Activated CD4-positive, alpha-beta T cell treated with anti-CD3 and anti-CD28 coated beads, Interleukin-2, Interleukin-6, amounts not matched to agents 100 ng/mL and 50 ng/mL, durations not matched to agents 16 hours and 8 hours (primary cell): ENCODE data around the gene CNTN1.
"Not testable (repeated sequence)": the region's sequence is repeated elsewhere in the genome, so short reads cannot be mapped to it uniquely, and the experiment has no call there.

Source experiments
- DNase-seq: peaks from one replicate; pipeline ENCODE4 v3.0.0-alpha.2; 2020

CNTN1 gene

DNA sequence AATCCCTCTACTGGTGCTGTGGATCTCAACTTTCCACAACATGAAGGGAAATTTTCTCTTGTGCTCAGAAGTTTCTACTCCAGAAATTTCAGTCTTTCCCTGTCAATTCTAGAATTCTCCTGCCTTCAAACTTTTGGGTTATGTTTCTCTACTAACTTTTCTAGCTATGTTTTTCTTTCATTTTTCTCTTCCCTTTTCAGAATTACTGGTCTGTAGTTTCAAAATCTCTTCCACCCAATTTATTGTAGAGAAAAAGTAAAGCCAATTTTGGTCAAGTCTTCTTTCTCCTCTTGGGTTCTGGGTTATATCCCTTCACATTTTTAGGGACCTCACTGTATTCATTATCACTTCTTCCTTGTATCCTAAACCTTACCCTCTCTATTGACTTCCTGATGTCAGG, 18.9 kb downstream of the CNTN1 start:
- no peak for DNase-seq

DNA sequence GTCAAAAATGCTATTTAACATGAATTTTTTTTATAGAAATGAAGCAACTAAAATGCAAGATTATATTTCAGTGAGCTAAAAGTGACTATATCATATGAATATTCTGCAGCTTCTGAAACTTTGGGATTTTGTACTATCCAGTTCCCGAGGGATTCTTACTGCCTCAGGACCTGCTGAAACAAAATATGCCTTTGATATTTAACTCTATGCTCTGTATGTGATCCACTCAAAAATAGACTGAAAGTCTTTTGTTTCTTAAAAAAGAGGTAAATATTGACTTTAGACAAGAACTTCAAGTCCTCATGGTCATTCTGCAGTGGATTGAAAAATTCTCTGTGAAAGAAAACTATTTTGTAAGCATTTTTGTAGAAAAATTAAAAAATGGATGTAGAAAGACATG, 22.4 kb downstream of the CNTN1 start:
- no peak for DNase-seq

DNA sequence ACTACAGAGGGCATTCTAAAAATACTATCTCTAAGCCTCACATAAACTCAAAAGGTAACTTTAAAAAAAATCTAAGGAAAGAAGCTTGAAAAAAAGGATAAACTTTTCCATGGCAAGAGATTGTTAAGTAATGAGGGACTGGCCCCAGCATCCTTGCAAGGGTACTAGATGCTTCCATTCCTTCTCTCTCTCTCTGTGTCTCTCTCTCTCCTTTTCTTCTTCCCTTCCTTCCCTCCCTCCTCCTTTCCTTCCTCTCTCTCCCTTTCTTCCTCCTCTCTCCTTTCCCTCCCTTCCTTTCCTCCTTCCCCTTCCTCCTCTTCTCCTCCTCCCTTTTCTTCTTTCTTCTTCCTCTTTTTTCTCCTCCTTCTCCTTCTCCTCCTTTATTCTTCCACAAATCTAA, 23.8 kb downstream of the CNTN1 start:
- DNase-seq = no peak

DNA sequence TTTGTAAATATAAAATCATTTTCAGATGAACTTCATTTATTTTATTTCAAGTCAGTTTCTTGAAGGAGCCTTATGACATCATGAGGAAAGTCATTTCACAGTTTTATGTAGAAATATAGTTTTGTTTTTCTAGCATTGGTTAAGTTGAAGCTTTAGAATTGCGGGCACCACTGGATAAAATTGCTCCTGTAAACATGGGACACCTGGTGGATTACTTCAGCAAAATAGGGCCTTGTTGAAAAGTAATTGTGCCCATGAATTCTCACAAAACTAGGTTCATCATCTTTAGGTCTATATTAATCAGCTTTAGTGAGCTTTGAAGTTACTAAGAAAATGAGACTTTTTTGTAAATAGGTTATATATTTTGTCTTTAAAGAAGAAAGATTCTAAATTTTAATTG, 25.3 kb downstream of the CNTN1 start:
- no peak for DNase-seq

DNA sequence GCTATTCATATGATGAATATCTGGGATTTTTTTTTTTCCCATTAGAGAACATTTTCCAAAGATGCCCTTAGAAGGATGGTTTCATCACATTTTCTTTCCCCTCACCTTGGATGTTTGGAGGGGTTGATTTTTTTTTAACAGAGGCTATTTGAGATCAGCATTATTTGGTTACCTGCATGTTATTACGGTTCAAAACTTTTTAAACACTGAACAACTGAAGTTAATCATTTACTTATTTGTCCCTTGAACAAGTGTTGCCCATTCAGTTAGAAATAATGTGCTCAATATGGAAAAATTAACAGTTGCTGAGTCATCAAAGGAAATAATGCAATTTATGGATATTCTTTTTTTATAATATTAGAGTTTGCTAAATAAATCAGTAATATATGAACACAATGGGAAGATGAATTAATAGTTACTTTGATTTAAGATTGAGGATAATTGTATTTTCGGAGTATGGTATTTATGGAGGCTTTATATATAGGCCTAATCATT, 26.7 kb downstream of the CNTN1 start:
- DNase-seq = no peak

DNA sequence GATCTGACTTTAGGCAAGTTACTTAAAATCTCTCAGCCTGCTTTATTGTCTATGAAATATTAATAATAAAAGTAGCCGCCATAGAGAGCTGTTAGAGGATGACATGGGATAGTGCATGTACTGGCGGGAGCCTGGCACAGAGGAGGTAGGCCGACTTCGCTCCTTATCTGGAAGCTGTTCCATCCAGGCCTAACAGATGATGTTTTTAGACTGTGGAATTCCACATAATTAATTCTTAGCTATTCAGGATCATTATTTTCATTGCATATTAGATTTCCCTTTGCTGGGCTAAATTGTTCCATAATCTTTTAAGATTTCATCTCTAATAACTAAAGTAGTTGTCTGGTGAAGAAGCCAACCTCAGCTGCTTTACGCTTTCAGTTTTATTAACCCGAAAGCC, 30.8 kb downstream of the CNTN1 start:
- no peak for DNase-seq

DNA sequence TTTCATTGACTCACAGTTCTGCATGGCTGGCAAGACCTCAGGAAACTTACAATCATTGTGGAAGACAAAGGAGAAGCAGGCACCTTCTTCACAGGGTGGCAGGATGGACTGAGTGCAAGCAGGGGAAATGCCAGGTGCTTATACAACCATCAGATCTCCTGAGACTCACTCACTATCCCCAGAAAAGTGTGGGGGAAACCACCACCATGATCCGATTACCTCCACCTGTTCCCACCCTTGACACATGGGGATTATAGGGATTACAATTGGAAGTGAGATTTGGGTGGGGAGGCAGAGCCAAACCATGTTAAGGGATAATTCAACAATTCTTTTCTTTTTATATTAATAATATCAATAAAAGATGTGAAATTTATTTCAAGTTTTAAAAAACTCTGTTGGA, 34.1 kb downstream of the CNTN1 start:
- DNase-seq = no peak

DNA sequence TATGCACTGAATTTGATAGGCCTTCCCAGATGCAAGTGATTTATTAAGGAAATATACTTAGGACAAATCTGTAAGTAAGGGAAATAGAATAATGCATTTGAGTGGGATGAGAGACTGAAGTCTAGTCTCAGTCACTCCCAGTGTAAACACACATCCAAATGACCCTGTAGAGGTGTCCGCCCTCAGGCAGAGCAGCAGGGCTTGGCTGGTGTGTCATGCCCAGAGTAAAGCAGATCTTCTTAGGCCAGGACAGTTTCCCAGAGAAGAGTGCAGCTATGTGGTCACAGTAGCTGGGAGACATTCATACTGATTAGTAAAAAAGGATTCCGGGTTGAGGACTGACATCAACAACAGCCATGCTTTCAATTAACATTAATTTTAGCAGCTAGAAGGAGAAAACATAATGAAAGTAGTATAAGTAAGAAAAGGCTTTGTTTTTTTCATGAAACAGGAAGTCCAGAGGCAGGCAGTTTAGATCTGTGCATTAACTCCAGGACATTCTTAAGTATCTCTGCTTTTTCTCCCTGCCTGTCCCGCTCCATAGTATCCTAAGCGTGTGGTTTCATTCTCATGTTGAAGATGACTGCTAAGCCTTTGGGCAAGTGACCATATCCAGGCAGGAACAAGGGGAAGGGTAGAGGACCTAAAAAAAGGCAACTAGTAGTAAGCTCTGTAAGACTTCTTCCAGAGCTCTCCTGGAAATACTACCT, 35.7 kb downstream of the CNTN1 start:
- DNase-seq = no peak

DNA sequence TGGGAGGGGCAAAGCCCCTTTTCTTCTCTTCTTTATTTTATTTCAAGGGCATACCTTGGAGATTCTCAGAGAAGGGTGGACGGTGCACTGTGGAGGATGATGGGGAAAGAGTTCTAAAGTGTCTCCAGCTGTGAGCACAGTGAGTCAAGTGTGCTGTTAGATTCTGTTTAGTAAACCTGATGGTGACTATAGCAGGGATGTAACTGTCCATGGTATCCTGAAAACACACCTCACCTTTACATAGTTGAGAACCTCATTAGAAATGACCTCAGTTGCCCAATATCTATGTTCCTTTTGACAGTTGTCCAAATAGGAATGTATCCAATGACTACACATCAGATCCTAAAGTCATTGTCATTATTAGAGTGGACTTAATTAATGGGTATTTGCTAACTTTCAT, 38.0 kb downstream of the CNTN1 start:
- no peak for DNase-seq

DNA sequence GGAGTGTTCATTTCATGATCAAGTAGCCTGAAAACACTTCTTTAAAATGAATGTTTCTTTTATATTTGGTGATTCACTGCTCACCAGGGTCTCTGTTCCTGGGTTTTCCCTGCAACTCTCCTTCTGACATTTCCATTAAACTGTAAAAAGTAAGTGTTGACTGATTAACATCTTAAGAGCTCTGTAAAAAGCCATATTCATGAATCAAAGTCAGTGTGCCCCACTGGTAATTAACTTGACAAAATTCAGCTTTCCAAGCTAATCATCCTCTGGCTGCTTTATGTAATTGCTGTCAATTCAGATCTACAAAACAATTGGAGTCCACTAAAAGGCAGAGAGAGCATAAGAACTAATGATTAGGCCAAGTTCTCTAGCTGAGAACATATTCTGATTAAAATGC, 41.6 kb downstream of the CNTN1 start:
- no peak for DNase-seq

DNA sequence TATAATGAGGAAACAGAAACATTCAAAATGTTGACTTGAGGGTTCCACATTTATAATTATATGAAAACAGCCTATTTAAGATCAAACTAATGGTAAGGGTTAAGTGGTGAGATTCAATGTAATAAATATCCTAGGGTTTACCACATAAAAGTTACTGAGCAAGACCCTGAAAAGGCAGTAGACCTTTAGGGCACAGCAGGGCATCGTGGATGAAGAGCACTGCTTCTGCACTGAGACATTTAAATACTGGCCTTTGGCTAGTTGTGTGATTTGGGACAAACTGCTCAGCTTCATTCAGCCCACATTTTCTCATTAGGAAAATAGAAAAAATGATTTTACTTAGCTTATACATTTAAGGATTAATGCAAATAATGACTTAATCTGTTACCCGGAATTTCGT, 42.0 kb downstream of the CNTN1 start:
- no peak for DNase-seq

DNA sequence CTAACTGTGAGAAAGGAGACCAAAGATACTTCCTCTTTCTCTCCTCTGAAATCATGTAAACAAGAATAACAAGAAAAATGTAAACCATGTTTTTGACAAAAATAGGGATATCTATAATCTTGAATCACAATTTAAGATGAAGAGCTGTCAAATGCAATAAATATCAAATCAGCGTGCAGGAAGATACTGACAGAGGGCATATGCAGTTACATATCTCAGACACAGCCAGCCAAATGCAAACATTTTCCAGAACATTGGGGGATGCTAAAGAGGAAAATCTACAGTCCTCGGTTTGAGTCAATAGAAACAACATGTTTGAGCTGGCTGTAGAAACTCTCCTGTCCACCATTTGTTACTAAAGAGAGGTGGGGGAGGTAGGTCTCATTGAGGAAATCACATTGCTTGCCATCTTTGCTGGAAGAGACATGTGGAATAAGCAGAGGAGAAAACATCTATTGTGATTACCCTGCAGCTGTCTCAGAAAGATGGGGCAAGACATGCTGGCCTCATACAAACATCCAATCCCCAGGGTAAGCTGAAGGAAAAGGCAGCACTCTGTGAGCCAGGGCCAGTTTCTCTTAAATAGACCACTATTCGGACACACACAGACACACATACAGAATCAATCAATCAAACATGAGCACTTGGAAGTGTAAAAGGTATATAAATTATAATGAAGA, 43.5 kb downstream of the CNTN1 start:
- no peak for DNase-seq

DNA sequence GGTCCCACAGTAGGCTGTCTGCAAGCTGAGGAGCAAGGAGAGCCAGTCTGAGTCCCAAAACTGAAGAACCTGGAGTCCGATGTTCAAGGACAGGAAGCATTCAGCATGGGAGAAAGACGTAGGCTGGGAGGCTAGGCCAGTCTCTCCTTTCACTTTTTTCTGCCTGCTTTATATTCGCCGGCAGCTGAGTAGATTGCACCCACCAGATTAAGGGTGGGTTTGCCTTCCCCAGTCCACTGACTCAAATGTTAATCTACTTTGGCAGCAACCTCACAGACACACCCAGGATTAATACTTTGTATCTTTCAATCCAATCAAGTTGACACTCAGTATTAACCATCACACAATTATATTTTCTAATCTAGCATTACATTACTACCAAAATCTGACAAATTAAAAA, 45.2 kb downstream of the CNTN1 start:
- DNase-seq = not testable (repeated sequence)

DNA sequence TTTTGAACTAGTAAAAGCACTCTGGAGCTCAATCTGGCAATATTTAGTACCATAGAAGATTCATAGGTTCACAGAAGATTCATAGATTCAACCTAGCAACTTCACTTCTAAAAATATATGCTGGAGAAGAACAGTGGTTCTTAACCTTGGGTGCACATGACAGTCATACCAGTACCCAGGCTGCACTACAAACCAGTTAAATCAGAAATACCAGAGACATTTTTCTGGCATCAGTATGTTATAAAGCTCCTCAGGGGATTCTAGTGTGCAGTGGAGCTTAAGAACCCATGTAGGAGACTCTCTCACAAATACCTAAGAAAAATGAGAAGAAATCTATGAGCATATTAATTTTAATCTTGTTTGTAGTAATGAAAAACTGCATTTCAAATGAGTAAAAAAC, 46.6 kb downstream of the CNTN1 start:
- DNase-seq = no peak

DNA sequence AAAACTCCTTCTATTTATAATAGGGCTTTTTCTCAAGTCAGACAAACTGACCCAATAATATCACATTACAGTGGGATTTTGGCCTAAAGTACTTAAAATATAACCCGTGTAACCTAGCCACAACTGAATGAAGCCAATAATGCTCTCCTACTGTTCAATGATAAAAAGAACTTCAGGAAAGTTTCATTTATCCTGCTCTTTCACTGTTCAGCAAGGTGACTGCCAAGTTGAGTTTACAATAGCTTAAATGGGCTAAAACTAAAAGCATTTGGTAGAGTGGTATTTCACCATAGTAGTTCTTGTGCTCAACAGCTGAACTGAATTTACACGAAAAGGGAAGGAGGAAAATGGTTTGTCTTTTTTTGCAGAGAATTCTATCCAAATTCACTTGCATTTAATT, 49.8 kb downstream of the CNTN1 start:
- DNase-seq = no peak

DNA sequence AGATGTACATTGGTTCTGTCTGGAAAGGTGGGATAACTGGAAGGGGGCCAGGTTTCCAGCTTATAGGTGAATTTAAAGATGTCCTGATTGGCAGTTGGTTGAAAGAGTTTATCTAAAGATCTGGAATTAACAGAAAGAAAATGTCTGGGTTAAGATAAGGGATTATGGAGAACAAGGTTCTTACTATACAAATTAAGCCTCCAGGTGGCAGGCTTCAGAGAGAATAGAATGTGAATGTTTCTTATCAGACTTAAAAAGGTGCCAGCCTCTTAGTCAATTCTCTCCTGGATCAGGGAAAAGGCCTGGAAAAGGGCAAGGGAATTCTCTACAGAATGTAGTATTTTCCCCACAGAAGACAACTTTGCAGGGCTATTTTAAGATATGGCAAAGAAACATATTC, 53.1 kb downstream of the CNTN1 start:
- no peak for DNase-seq

DNA sequence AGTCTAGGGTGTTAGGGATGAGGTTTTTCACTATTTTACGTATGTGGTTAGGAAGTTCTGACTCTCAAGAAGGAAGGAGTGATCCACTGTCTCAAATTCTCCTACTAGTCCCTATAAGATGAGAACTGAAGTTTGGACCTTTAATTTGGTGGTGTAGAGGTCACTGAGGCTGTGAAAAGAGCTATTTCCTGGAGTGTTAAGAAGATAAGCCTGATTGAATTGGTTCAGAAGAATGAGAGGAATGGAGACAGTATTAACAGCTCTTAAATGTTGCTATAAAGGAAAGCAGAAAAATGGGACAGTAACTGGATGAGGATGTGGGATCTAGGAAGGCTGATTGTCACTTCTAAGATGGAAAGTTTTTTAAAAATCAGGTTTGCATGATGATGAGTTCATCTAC, 57.6 kb downstream of the CNTN1 start:
- no peak for DNase-seq

DNA sequence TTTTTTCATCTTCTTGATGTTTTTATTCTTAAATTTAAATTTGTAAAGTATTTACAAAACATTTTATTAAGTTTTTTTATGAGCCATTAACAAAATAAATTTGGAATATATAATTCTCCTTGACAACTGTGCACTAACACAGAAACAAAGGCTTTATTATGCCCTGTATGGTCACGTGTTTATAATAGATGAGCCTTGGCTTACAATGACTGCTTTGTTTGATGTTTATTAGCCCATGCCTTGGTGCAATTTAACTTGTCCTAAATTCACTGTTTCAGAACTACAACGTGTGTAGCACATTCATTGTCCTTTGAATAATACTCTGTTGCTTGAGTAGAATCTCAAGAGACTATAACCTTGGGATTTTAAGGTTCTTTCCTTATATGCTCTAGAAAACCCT, 59.8 kb downstream of the CNTN1 start:
- no peak for DNase-seq

DNA sequence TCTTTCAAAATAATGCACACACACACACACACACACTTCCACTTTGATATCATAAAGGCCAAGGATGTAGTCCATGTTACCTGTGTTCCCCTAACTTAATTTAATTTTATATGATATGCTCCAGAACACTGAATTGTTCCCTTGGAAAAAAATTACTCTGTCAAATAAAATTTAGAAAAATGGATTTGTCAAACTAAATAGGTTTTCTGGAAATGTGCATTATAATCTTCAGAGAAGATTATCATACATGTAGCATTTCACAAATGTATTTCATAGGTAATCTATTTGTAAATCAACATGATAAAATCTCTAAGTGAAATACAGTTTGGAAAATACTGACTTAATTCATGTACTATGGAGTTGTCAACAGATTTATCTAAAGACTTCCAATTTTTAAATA, 68.6 kb downstream of the CNTN1 start:
- DNase-seq = no peak

DNA sequence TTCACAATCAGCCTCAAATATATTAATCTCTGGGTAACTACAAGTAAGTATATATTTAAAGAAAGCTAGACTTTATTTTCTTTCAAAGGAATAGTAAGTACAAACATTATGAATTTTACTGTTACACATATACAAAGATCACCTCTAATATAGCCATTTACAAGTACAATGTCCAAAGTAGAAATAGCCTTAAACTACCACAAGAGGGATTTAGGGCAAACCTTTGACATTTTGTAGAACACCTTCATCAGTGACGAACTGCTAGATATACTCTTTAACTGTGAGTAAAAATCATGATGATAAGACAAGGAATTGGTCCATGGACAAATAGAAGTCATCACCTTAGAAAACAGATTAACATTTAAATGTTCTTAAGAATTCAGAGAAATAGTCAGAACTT, 69.8 kb downstream of the CNTN1 start:
- DNase-seq = no peak

DNA sequence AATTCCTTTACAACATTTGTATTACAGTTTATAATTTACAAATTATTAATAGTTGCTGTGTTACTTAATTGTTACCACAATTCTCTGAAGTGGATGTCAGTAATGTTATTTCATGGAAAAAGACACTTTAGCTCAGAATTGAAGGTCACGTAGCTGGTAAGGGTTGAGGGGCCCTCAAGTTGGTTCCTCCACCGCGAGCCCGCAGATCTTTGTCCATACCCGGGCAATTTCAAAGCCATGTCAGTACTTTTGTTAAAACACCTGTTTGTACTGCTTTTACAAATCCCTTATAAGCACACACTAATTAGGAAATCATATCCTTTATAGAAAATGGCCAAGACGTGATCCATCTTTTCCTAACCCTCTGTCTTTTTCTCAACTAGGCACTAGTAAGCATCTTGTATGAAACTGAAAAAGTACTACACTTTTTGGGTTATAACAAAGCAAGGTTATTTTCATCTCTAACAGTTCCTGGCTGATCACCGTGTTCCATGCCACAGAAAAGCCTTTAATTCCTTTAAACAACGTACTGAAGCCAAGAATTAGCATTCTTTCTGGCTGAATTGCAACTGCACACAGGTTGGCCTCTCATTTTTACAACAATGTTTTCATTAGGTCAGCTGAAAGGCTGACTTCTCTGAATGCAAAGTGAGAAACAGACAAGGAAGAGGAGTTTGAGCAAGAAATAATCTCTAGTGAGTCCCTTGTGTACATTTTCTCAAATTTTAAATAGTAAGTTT, 76.1 kb downstream of the CNTN1 start:
- no peak for DNase-seq

DNA sequence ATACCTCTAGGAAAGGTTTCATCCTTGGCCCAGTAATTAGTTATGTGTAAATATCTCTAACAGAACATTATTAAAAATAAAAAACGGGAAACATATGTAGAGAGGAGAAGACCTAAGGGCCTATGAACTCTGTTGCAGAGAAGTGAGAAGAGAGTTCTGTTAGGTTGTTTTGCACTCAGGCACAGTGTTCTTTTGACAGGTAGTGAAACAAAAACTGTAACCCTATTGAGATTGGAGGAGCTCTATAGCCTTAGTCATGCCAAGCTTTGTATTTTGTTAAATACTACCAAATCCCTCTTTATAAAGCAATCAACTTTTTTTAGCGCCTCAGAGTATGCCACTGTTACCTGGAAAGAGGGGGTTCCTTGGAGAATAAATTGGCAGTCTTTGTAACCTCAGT, 77.6 kb downstream of the CNTN1 start:
- DNase-seq = no peak

DNA sequence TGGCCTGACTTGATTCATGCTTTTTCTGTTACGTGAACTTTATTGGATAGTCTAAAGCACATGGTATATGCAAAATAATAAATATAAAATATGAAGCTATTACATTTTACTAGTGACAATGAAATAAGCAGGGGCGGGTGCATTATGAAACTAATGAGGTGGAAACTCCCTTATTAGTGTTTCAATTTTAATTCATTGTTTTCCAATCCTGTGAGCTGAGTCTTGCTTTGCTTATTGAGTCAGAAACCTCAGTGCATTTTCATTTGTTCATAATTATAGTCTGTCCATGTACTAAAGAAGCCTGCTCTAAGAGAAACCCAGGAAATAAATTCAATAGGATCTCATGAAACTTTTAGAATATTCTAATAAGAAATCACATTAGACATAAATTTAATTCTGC, 78.5 kb downstream of the CNTN1 start:
- no peak for DNase-seq

DNA sequence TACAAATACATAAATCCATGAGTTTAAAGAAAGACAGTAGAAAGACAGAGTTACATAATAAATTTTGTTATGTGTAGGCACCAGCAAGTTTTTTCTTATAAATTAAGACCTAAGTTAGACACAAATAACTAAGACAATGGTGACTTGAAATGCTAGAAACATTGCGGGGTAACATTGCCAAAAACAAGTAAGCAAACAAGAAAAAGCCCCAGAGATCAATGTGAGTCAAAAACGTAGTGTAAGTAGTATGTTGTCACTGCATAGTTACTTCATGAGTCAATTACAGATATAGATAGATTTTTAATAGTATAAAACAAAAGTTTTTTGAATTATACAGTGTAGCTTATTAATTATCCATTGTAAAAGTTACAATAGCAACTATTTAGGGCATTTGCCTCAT, 83.4 kb downstream of the CNTN1 start:
- no peak for DNase-seq
